Measurements from ENCODE around the gene BABAM2. TPM values are rescaled to one million over a fixed set of nuclear protein-coding genes. Genes with fewer than 3 reads are reported as not detected.
"Not testable (repeated sequence)": the region's sequence is repeated elsewhere in the genome, so short reads cannot be mapped to it uniquely, and the experiment has no call there.

The BABAM2 gene
- total and polyA plus RNA-seq, 9 of the 15 experiments (the other 6 are each of a cell fraction or from before 2014, with no cell fraction given): 10.9 to 37.4 (median 25.6) TPM

DNA sequence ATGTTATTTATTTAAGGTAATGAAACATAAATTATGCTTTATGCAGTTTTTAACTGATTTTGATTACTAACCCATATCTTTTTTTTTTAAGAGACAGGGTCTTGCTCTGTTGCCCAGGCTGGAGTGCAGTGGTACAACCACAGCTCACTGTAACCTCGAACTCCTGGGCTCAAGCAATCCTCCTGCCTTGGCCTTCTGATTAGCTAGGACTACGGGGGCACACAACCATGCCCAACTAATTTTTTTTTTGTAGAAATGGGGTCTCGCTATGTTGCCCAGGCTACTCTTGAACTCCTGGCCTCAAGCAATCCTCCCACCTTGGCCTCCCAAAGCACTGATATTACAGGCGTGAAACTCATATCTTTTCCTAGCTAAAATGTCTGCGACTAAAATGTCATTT is 26.6 kb upstream of the BABAM2 start:
- H4K20me1 ChIP-seq (replicated peaks; ENCODE audit: control insufficient read depth, insufficient read depth, low read length); in situ Hi-C loops (cut with MboI); H3K4me1 ChIP-seq (replicated peaks in 1 of 2; ENCODE audit: control insufficient read depth in 2 of 2, insufficient read depth in 2 of 2, low read length in 2 of 2); H3K4me3 ChIP-seq; DNase-seq (ENCODE audit: extremely low read depth in 1 of 4, low spot score in 3 of 4); H3K4me2 ChIP-seq (ENCODE audit: insufficient read depth, low read length); POLR2A ChIA-PET; H3K9ac ChIP-seq (ENCODE audit: insufficient read depth in 1 of 2, low read depth in 2 of 2, low read length in 2 of 2); H2AFZ ChIP-seq (ENCODE audit: low read depth, low read length); H3K9me1 ChIP-seq (ENCODE audit: control insufficient read depth, insufficient read depth, low read length); H3K36me3 ChIP-seq (ENCODE audit: control insufficient read depth, insufficient read depth, low read length); BruUV-seq (replicated peaks); H3K9me3 ChIP-seq (replicated peaks; ENCODE audit: control insufficient read depth, insufficient read depth, low read depth, low read length); intact Hi-C loops (cut with micrococcal nuclease); FAIRE-seq; H3K79me2 ChIP-seq (ENCODE audit: control insufficient read depth, insufficient read depth, low read length); ATAC-seq; H3K27ac ChIP-seq (ENCODE audit: extremely low read depth, low read depth, low read length); CTCF ChIA-PET (ENCODE audit: low intra/inter-chr PET ratio): not testable (repeated sequence)
- TF ChIP-seq ZNF121 (CRISPR knock-in tag; conservative IDR thresholded peaks at IDR 0.05): peak; percentile 85
- WGBS (ENCODE audit: insufficient coverage, low coverage, missing lambda C conversion rate): 1% methylated on average over 5 of the region's 5 CpGs
- H3K27me3 ChIP-seq (ENCODE audit: control insufficient read depth in 2 of 2, insufficient read depth in 2 of 2, low read length in 2 of 2): peaks cover 9 to 17% of the 10 kb centered on the region in 2 experiments; a peak in 4 of 5 replicates

- H2AFZ ChIP-seq (ENCODE audit: low read depth, low read length): no peak overlapping the region
- CTCF ChIA-PET (ENCODE audit: low intra/inter-chr PET ratio): no interaction called here
- DNase-seq (ENCODE audit: extremely low read depth in 1 of 4, low spot score in 3 of 4): no peak
- WGBS (ENCODE audit: insufficient coverage, low coverage, missing lambda C conversion rate): 0% methylated on average over 1 of the region's 1 CpG
- no peaks in the 10 kb centered on the region for H3K9me3 ChIP-seq (replicated peaks; ENCODE audit: control insufficient read depth, insufficient read depth, low read depth, low read length)
- H3K36me3 ChIP-seq (ENCODE audit: control insufficient read depth, insufficient read depth, low read length): no peaks in the 10 kb centered on the region
- no peak overlapping the region for H3K4me2 ChIP-seq (ENCODE audit: insufficient read depth, low read length)
- no peaks in the 10 kb centered on the region for H4K20me1 ChIP-seq (replicated peaks; ENCODE audit: control insufficient read depth, insufficient read depth, low read length)
- in situ Hi-C loops (cut with MboI) (no loop called here), intact Hi-C loops (cut with micrococcal nuclease) (no loop called here)
- ATAC-seq: no peak
- BruUV-seq (replicated peaks): no TSS peak
- H3K27ac ChIP-seq (ENCODE audit: extremely low read depth, low read depth, low read length): no peak overlapping the region
- H3K9ac ChIP-seq (ENCODE audit: insufficient read depth in 1 of 2, low read depth in 2 of 2, low read length in 2 of 2): no peak overlapping the region
- POLR2A ChIA-PET: no interaction called here
- FAIRE-seq: no peak
- no peaks in the 10 kb centered on the region for H3K79me2 ChIP-seq (ENCODE audit: control insufficient read depth, insufficient read depth, low read length)
- H3K4me3 ChIP-seq: no peak overlapping the region
- no peaks in the 10 kb centered on the region for H3K9me1 ChIP-seq (ENCODE audit: control insufficient read depth, insufficient read depth, low read length)
- H3K4me1 ChIP-seq (replicated peaks in 1 of 2; ENCODE audit: control insufficient read depth in 2 of 2, insufficient read depth in 2 of 2, low read length in 2 of 2): no peaks in the 10 kb centered on the region
- H3K27me3 ChIP-seq (ENCODE audit: control insufficient read depth in 2 of 2, insufficient read depth in 2 of 2, low read length in 2 of 2): peaks cover 6 to 13% of the 10 kb centered on the region in 2 experiments; a peak in 4 of 5 replicates
- TF ChIP-seq ZNF586 (CRISPR knock-in tag; conservative IDR thresholded peaks at IDR 0.05) (no peak), ELF4 (CRISPR knock-in tag; IDR thresholded peaks at IDR 0.05) (no peak)
Measured at GRCh38 chr2:27866237-27866636, 24.3 kb upstream of the BABAM2 start.
